SK-N-SH treated with all-trans-retinoic acid at 6 μM for 48 hours (cell line): ENCODE results near the gene CCSER1.

Experiments used
- PATZ1 ChIP-seq: fragments of 250-450 bp; sonication (Bioruptor Pico); IDR thresholded peaks from 2 replicates; pipeline ENCODE4 v1.8.0; 2020; ENCODE audit warnings: mild to moderate bottlenecking, moderate library complexity, borderline replicate concordance
- RARB ChIP-seq: fragments of 250-450 bp; sonication (Bioruptor Pico); IDR thresholded peaks from 2 replicates; pipeline ENCODE4 v1.8.0; 2021; ENCODE audit warnings: mild to moderate bottlenecking, moderate library complexity
- TCF4 ChIP-seq: fragments of 250-450 bp; sonication (Bioruptor Pico); IDR thresholded peaks from 2 replicates; pipeline ENCODE4 v1.8.0; 2021; ENCODE audit warnings: mild to moderate bottlenecking, moderate library complexity, borderline replicate concordance
- ZFP3 ChIP-seq: fragments of 250-450 bp; sonication (Bioruptor Pico); IDR thresholded peaks from 2 replicates; pipeline ENCODE4 v1.5.0; 2020; ENCODE audit warnings: mild to moderate bottlenecking, moderate library complexity
- ZFP30 ChIP-seq: fragments of 450-650 bp; formaldehyde crosslinking; IDR thresholded peaks from 2 replicates; pipeline ENCODE4 v1.5.0; 2022; ENCODE audit warnings: mild to moderate bottlenecking, moderate library complexity
- ZNF565 ChIP-seq: fragments of 450-650 bp; formaldehyde crosslinking; conservative IDR thresholded peaks from 2 replicates; pipeline ENCODE4 v1.5.0; 2020; ENCODE audit warnings: low read depth, mild to moderate bottlenecking, moderate library complexity

- TF ChIP-seq PATZ1 (CRISPR knock-in tag) = no peak
- TF ChIP-seq TCF4 (CRISPR knock-in tag) = no peak
- TF ChIP-seq ZFP30 = no peak
- TF ChIP-seq ZFP3 (CRISPR knock-in tag) = no peak
- no peak for TF ChIP-seq RARB (CRISPR knock-in tag)
- no peak for TF ChIP-seq ZNF565
Measured at GRCh38 chr4:90602726-90603125, 475.5 kb downstream of the CCSER1 start.
